Panc1 (cell line): ENCODE measurements around the gene PLCG2.

Source experiments
- POLR2AphosphoS5 ChIP-seq: IDR thresholded peaks from 2 replicates; pipeline ENCODE4 v1.6.1; 2012; ENCODE audit warnings: mild to moderate bottlenecking, low read depth, low read length, moderate library complexity
- TF ChIP-seq, protein P1 (sequence below): fragments of 450-650 bp; IDR thresholded peaks from 2 replicates; pipeline ENCODE4 v1.5.1; 2017; ENCODE audit warnings: mild to moderate bottlenecking
- TF ChIP-seq, protein P2 (sequence below), 2 experiments: IDR thresholded peaks; 2 replicates each; pipeline ENCODE4 v1.6.1; 2011 to 2012; ENCODE audit warnings: low read depth in 2 of 2, control low read depth in 1 of 2, low read length in 1 of 2, mild to moderate bottlenecking in 1 of 2, moderate library complexity in 1 of 2; ENCODE audit not compliant: insufficient read depth in 1 of 2

DNA sequence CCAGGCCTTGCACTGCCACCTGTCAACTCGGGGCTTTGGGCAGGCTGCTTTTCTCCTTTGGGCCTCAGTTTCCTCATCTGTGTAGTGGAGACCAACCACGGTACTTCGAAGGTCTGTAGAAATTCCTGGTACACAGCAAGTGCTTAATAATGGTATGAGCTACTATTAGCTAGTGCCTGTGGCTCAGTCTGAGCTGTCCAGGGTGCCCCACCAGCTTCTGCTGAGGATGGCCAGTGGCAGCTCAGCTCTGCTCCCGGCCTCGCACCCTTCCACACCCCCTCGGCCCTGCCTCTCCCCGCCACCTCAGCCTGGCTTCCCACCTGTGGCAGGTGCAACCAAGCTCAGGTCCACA lies 26.2 kb upstream of the PLCG2 start:
- TF ChIP-seq, protein P1, sequence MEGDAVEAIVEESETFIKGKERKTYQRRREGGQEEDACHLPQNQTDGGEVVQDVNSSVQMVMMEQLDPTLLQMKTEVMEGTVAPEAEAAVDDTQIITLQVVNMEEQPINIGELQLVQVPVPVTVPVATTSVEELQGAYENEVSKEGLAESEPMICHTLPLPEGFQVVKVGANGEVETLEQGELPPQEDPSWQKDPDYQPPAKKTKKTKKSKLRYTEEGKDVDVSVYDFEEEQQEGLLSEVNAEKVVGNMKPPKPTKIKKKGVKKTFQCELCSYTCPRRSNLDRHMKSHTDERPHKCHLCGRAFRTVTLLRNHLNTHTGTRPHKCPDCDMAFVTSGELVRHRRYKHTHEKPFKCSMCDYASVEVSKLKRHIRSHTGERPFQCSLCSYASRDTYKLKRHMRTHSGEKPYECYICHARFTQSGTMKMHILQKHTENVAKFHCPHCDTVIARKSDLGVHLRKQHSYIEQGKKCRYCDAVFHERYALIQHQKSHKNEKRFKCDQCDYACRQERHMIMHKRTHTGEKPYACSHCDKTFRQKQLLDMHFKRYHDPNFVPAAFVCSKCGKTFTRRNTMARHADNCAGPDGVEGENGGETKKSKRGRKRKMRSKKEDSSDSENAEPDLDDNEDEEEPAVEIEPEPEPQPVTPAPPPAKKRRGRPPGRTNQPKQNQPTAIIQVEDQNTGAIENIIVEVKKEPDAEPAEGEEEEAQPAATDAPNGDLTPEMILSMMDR = no peak
- TF ChIP-seq POLR2AphosphoS5 = no peak
- TF ChIP-seq, protein P2, sequence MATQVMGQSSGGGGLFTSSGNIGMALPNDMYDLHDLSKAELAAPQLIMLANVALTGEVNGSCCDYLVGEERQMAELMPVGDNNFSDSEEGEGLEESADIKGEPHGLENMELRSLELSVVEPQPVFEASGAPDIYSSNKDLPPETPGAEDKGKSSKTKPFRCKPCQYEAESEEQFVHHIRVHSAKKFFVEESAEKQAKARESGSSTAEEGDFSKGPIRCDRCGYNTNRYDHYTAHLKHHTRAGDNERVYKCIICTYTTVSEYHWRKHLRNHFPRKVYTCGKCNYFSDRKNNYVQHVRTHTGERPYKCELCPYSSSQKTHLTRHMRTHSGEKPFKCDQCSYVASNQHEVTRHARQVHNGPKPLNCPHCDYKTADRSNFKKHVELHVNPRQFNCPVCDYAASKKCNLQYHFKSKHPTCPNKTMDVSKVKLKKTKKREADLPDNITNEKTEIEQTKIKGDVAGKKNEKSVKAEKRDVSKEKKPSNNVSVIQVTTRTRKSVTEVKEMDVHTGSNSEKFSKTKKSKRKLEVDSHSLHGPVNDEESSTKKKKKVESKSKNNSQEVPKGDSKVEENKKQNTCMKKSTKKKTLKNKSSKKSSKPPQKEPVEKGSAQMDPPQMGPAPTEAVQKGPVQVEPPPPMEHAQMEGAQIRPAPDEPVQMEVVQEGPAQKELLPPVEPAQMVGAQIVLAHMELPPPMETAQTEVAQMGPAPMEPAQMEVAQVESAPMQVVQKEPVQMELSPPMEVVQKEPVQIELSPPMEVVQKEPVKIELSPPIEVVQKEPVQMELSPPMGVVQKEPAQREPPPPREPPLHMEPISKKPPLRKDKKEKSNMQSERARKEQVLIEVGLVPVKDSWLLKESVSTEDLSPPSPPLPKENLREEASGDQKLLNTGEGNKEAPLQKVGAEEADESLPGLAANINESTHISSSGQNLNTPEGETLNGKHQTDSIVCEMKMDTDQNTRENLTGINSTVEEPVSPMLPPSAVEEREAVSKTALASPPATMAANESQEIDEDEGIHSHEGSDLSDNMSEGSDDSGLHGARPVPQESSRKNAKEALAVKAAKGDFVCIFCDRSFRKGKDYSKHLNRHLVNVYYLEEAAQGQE (IDR thresholded peaks at IDR 0.05; ENCODE audit: insufficient read depth in 1 of 2, low read depth in 2 of 2, low read length in 1 of 2) = no peak
